HepG2 (cell line): ENCODE measurements around the gene SLC9A8. TPM values are rescaled to one million over a fixed set of nuclear protein-coding genes. Genes with fewer than 3 reads are reported as not detected.

ENCODE experiments used
- AHR ChIP-seq: IDR thresholded peaks from 2 replicates; pipeline ENCODE4 v1.6.1; 2018; ENCODE audit warnings: missing genetic modification reagents, missing compliant biosample characterization
- EEA1 ChIP-seq: sonication (generic); formaldehyde crosslinking; IDR thresholded peaks from 2 replicates; pipeline ENCODE4 v1.5.1; 2020; ENCODE audit warnings: mild to moderate bottlenecking, missing genetic modification reagents, borderline replicate concordance
- KDM2A ChIP-seq: sonication (generic); formaldehyde crosslinking; IDR thresholded peaks from 2 replicates; pipeline ENCODE4 v1.4.0; 2020; ENCODE audit warnings: low read depth, missing genetic modification reagents, borderline replicate concordance
- MED13 ChIP-seq: sonication (generic); formaldehyde crosslinking; IDR thresholded peaks from 2 replicates; pipeline ENCODE4 v1.5.0; 2020; ENCODE audit warnings: missing genetic modification reagents
- MIER2 ChIP-seq: IDR thresholded peaks from 2 replicates; pipeline ENCODE4 v1.6.1; 2016; ENCODE audit warnings: missing biosample characterization, missing genetic modification reagents
- NFYB ChIP-seq: sonication (generic); formaldehyde crosslinking; IDR thresholded peaks from 2 replicates; pipeline ENCODE4 v1.4.0; 2020; ENCODE audit warnings: missing genetic modification reagents
- NFYC ChIP-seq: IDR thresholded peaks from 2 replicates; pipeline ENCODE4 v1.6.1; 2016; ENCODE audit warnings: missing genetic modification reagents, missing compliant biosample characterization
- PHF5A ChIP-seq: IDR thresholded peaks from one replicate; pipeline ENCODE4 v1.6.1; 2018; ENCODE audit warnings: low read depth, missing genetic modification reagents; ENCODE audit not compliant: unreplicated experiment
- PLSCR1 ChIP-seq: sonication (generic); formaldehyde crosslinking; IDR thresholded peaks from 2 replicates; pipeline ENCODE4 v1.5.0; 2020; ENCODE audit warnings: missing genetic modification reagents, mild to moderate bottlenecking, borderline replicate concordance
- POGK ChIP-seq: sonication (generic); formaldehyde crosslinking; conservative IDR thresholded peaks from 2 replicates; pipeline ENCODE4 v1.8.0; 2022; ENCODE audit warnings: mild to moderate bottlenecking, moderate library complexity, missing genetic modification reagents
- RBAK ChIP-seq: sonication (generic); formaldehyde crosslinking; IDR thresholded peaks from 2 replicates; pipeline ENCODE4 v1.5.1; 2020; ENCODE audit warnings: mild to moderate bottlenecking, missing genetic modification reagents
- RNF2 ChIP-seq: fragments of 450-650 bp; conservative IDR thresholded peaks from 2 replicates; pipeline ENCODE4 v1.6.1; 2016; ENCODE audit warnings: low read depth
- SMARCC2 ChIP-seq: fragments of 450-650 bp; IDR thresholded peaks from 2 replicates; pipeline ENCODE4 v1.6.1; 2017; ENCODE audit warnings: antibody characterized with exemption, mild to moderate bottlenecking
- SOX6 ChIP-seq, 2 experiments: fragments of 450-650 bp in 1 of 2; sonication (generic) in 1 of 2; formaldehyde crosslinking in 1 of 2; IDR thresholded peaks; 2 replicates each; pipeline versions ENCODE4 v1.4.0 to v1.6.1; 2017 to 2020; ENCODE audit warnings: antibody characterized with exemption in 1 of 2, mild to moderate bottlenecking in 1 of 2, missing genetic modification reagents in 1 of 2
- YEATS4 ChIP-seq: sonication (generic); formaldehyde crosslinking; IDR thresholded peaks from 2 replicates; pipeline ENCODE4 v1.4.0; 2020; ENCODE audit warnings: missing genetic modification reagents, borderline replicate concordance
- ZC3H4 ChIP-seq: sonication (generic); formaldehyde crosslinking; IDR thresholded peaks from 2 replicates; pipeline ENCODE4 v1.4.0; 2020; ENCODE audit warnings: missing genetic modification reagents, borderline replicate concordance
- ZFP1 ChIP-seq: IDR thresholded peaks from 2 replicates; pipeline ENCODE4 v1.6.1; 2016
- ZFYVE20 ChIP-seq: sonication (generic); formaldehyde crosslinking; IDR thresholded peaks from 2 replicates; pipeline ENCODE4 v1.8.0; 2023; ENCODE audit warnings: low read depth, mild to moderate bottlenecking, moderate library complexity, missing genetic modification reagents, borderline replicate concordance
- ZNF10 ChIP-seq: sonication (generic); formaldehyde crosslinking; IDR thresholded peaks from 2 replicates; pipeline ENCODE4 v1.4.0; 2020; ENCODE audit warnings: mild to moderate bottlenecking, low read depth, missing genetic modification reagents, borderline replicate concordance
- ZNF17 ChIP-seq: sonication (generic); formaldehyde crosslinking; IDR thresholded peaks from 2 replicates; pipeline ENCODE4 v1.5.0; 2020; ENCODE audit warnings: mild to moderate bottlenecking, missing genetic modification reagents
- ZNF20 ChIP-seq: sonication (generic); formaldehyde crosslinking; IDR thresholded peaks from 2 replicates; pipeline ENCODE4 v1.4.0; 2020; ENCODE audit warnings: mild to moderate bottlenecking, moderate library complexity, missing genetic modification reagents
- ZNF383 ChIP-seq: sonication (generic); formaldehyde crosslinking; IDR thresholded peaks from 2 replicates; pipeline ENCODE4 v1.4.0; 2020; ENCODE audit warnings: missing genetic modification reagents, mild to moderate bottlenecking, borderline replicate concordance
- ZNF550 ChIP-seq: sonication (generic); formaldehyde crosslinking; IDR thresholded peaks from 2 replicates; pipeline ENCODE4 v1.4.0; 2020; ENCODE audit warnings: mild to moderate bottlenecking, missing genetic modification reagents, borderline replicate concordance
- ZNF746 ChIP-seq: sonication (generic); formaldehyde crosslinking; IDR thresholded peaks from 2 replicates; pipeline ENCODE4 v1.8.0; 2022; ENCODE audit warnings: mild to moderate bottlenecking, missing genetic modification reagents
- ZNF776 ChIP-seq: sonication (generic); formaldehyde crosslinking; IDR thresholded peaks from 2 replicates; pipeline ENCODE4 v1.4.0; 2020; ENCODE audit warnings: mild to moderate bottlenecking, missing genetic modification reagents
- polyA plus RNA-seq, 8 experiments: library from polyadenylated mRNA; depleted of rRNA in 3 of 8; stranded (reverse) in 7 of 8; unstranded in 1 of 8; fragments of >200 nt; fragmentation: Illumina TruSeq in 4 of 8; extraction: Trizol in 4 of 8; gene quantifications; 2 replicates each; pipeline versions ENCODE4 v1.2.1 to v1.2.3, GENCODE V29; 2011 to 2016; ENCODE audit warnings: low read depth in 4 of 8, missing spikeins in 1 of 8, mixed read lengths in 1 of 8; ENCODE audit not compliant: insufficient read depth in 1 of 8
- total RNA-seq, 5 experiments: library from RNA; depleted of rRNA; stranded (reverse); fragments of >200 nt; fragmentation: Illumina TruSeq; extraction: Trizol; gene quantifications; 2 replicates each; pipeline ENCODE4 v1.2.3, GENCODE V29; 2016; ENCODE audit warnings: low read depth in 1 of 5
- TF ChIP-seq, protein P1 (sequence below): IDR thresholded peaks from 2 replicates; pipeline ENCODE4 v1.6.1; 2016
- TF ChIP-seq, protein P2 (sequence below): sonication (generic); formaldehyde crosslinking; IDR thresholded peaks from 2 replicates; pipeline ENCODE4 v1.8.0; 2023; ENCODE audit warnings: mild to moderate bottlenecking, missing genetic modification reagents

The SLC9A8 gene
- total and polyA plus RNA-seq, 2 of the 13 experiments (the other 11 are each of a cell fraction or from before 2014, with no cell fraction given): 4.1 to 7.4 TPM

GRCh38 chr20:49768204-49769047, 44.2 kb upstream of the SLC9A8 start (continued):
- no peak for TF ChIP-seq ZNF10 (CRISPR knock-in tag)
- peak; percentile 93; the same call in 1 of the 2 replicates for TF ChIP-seq YEATS4 (CRISPR knock-in tag)
- TF ChIP-seq EEA1 (CRISPR knock-in tag): no peak
- TF ChIP-seq PLSCR1 (CRISPR knock-in tag): no peak; the same call in 1 of the 2 replicates
- TF ChIP-seq, protein P1, sequence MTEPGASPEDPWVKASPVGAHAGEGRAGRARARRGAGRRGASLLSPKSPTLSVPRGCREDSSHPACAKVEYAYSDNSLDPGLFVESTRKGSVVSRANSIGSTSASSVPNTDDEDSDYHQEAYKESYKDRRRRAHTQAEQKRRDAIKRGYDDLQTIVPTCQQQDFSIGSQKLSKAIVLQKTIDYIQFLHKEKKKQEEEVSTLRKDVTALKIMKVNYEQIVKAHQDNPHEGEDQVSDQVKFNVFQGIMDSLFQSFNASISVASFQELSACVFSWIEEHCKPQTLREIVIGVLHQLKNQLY: peak; percentile 95
- peak; percentile 99 for TF ChIP-seq POGK (CRISPR knock-in tag)
- peak; percentile 92 for TF ChIP-seq MIER2
- peak; percentile 71; the same call in 1 of the 2 replicates for TF ChIP-seq ZNF383
- TF ChIP-seq RNF2: no peak
- peak; percentile 88 for TF ChIP-seq RBAK
- TF ChIP-seq ZFP1 (CRISPR knock-in tag): peak; percentile 98
- TF ChIP-seq PHF5A: peak; percentile 96
- TF ChIP-seq ZNF20 (CRISPR knock-in tag): no peak
- no peak for TF ChIP-seq SOX6 (IDR thresholded peaks at IDR 0.05)
- peak; percentile 100 for TF ChIP-seq SOX6 (CRISPR knock-in tag; IDR thresholded peaks at IDR 0.05)
- peak; percentile 97 for TF ChIP-seq MED13 (CRISPR knock-in tag)
- peak; percentile 72 for TF ChIP-seq NFYC
- TF ChIP-seq, protein P2, sequence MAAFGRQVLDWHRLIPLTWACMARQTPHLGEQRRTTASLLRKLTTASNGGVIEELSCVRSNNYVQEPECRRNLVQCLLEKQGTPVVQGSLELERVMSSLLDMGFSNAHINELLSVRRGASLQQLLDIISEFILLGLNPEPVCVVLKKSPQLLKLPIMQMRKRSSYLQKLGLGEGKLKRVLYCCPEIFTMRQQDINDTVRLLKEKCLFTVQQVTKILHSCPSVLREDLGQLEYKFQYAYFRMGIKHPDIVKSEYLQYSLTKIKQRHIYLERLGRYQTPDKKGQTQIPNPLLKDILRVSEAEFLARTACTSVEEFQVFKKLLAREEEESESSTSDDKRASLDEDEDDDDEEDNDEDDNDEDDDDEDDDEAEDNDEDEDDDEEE (CRISPR knock-in tag): peak; percentile 96; the same call in 1 of the 2 replicates
- no peak for TF ChIP-seq AHR
- no peak for TF ChIP-seq ZFYVE20 (CRISPR knock-in tag)
- peak; percentile 96 for TF ChIP-seq ZNF746 (CRISPR knock-in tag)
- TF ChIP-seq NFYB (CRISPR knock-in tag): peak; percentile 65
- TF ChIP-seq ZNF550 (CRISPR knock-in tag): 0 out of 2 replicates have a peak, but pooled peaks have one; percentile 75
- TF ChIP-seq KDM2A: peak; percentile 86
- peak; percentile 93; the same call in 1 of the 2 replicates for TF ChIP-seq SMARCC2
- peak; percentile 59 for TF ChIP-seq ZNF17
- TF ChIP-seq ZNF776 (CRISPR knock-in tag): no peak; the same call in 1 of the 2 replicates
- TF ChIP-seq ZC3H4 (CRISPR knock-in tag): no peak; the same call in 1 of the 2 replicates
